Superior temporal gyrus (tissue), 1 donor: ENCODE measurements around the gene TAF3.

Experiments used
- DNase-seq: peaks from one replicate; pipeline ENCODE4 v3.0.0-alpha.2; 2016; ENCODE audit errors: extremely low spot score

The TAF3 gene

DNA sequence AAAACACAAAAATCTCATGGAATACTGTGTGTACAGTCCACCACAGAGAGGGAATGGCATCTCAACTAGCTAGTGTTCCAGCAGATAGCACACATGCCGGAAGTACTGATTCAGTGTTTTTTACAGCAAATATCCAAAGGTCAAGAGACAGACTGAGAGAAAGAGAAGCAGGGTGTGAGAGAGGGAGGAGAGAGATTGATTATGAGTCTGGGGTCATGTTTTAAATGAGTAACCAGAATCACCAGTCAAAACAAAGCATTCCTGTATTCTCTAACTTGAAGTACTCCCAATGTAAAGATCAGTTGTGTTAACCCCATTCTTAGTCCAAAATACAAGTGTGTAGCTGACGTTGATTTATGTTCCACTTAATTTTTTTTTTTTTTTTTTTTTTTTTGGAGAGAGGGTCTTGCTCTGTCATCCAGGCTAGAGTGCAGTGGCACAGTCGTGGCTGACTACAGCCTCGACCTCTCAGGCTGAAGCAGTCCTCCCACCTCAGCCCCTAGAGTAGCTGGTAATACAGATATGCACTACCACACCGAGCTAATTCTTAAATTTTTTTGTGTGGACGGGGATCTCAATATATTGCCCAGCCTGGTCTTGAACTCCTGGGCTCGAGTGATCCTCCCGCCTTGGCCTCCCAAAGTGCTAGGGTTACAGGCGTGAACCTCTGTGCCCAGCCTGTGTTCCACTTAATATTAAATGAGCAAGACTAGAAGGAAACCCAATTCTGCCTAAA, 114.2 kb downstream of the TAF3 start:
- DNase-seq = no peak

- no peak for DNase-seq
Observed at GRCh38 chr10:7933262-7933661, 115.0 kb downstream of the TAF3 start.

GRCh38 chr10:7933757-7934156, 115.5 kb downstream of the TAF3 start:
- DNase-seq = no peak

DNA sequence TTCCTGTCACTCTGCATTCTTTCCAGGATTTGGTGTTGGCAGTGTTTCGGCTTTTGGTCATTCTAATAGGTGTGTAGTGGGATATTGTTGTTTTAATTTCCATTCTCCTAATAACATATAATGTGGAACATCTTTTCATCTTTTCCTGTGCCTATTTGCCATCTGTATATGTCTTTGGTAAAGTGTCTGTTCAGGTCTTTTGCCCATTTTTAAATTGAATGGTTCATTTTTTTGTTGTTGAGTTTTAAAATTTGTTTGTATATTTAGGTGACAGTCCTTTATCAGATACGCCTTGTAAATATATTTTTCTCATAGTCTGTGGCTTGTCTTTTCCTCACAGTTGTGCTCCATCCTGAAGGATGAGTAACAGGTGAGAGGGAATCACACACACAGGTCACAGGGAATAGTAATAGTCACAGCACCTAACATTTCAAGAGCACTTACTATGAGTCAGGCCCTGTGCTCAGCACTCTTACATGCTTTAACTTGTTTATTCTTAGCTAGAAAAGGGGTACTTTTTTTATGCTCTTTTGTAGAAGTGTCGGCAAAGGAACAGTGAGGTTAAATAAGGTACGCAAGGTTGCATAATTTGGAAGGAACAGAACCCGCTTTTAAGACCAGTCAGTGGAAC, 119.1 kb downstream of the TAF3 start:
- DNase-seq = no peak

DNA sequence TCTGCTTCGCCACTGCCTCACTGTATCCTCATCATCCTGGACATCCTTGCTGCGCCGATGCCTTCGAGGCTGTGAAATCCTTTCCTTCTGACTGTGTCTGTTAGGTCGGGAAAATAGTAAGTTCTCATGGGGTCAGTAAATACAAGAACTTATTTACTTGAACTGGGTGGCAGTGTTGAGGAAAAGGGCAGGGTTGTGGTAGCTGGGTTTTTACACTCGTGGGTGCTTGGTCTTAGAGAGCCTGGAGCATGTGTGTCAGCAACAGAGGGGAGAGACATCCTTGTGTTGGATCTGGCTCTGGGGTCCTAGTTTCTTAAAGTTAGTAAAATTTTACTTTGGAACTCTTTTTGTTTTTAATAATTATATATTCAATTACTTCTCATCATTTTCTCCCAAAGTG, 123.3 kb downstream of the TAF3 start:
- DNase-seq = no peak

DNA sequence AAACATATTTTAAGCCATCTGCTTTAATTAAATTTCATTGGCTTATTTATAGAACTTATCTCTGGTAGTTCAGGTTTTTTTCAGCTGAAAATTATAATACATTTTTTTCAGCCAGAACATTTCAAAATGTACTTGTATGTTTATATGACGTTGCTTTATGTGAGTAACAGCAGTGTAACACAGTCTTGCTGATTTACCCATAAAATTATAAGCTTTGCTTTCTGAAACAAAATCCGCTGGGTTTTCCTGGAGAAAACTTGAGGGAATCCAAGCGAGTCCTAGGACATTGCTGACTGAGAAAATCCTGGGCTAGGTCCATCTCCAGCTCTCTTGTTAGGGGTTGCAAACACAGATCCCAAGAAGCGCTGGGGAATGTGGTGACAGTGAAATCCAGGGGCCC, 124.0 kb downstream of the TAF3 start:
- DNase-seq = no peak

DNA sequence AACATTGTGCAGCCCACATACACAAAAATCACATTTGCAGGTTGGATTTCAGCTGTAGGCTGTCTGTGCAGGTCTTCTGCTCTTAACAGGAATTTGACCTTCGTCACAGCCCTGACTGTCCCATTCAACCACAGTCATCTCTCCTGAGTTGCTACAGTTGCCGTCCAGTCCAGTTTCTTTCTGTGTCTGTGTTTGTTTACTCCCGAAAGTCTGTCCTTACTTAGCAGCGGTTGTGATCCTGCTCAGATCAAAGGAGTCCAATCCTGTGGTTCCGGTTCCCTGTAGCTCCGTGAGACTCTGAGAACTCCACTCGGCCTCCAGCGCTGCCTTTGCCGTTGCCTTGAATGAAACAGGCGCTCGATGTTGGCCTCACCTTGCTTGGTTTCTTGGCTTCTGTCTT, 124.6 kb downstream of the TAF3 start:
- DNase-seq = no peak

GRCh38 chr10:7944215-7944480, 125.8 kb downstream of the TAF3 start:
- no peak for DNase-seq

DNA sequence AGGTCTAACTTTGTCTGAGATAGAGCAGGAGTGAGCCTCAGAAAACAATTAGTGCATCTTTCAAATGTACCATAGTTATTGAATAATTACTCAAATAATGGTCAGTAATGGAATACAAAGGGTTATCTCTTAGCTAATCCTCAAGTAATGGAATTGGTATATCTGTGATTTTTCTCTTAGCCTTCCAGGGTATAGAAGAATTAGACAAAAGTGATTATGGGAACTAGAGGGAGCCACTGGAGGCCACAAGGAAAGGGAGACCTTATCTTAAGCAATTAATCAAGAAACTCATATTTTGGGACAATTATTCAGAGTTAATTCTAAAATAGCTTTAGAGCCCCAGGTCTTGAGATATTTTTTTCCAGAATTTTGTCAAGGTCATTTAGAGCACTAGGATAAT, 126.2 kb downstream of the TAF3 start:
- DNase-seq = no peak

DNA sequence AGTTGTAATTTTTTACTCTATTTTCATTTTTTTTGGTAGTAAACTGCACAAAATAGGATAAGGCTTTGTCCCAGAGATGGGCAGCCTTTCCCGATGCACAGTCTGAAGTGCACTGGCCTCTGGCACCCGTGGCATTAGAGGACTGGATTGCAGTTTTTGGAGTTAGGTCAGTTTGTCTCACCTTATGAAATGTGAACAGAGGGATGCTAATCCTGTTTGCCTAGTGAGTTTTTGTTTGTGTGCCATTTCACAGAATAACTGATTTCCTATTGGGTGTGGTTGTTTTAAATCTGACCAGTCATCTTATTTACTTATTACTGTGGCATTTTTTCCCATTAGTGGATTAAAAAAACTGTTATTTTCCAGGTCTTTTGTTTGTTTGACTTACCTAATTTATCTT, 126.7 kb downstream of the TAF3 start:
- DNase-seq = no peak

- no peak for DNase-seq
Observed at GRCh38 chr10:7945469-7946187, 127.3 kb downstream of the TAF3 start.

DNA sequence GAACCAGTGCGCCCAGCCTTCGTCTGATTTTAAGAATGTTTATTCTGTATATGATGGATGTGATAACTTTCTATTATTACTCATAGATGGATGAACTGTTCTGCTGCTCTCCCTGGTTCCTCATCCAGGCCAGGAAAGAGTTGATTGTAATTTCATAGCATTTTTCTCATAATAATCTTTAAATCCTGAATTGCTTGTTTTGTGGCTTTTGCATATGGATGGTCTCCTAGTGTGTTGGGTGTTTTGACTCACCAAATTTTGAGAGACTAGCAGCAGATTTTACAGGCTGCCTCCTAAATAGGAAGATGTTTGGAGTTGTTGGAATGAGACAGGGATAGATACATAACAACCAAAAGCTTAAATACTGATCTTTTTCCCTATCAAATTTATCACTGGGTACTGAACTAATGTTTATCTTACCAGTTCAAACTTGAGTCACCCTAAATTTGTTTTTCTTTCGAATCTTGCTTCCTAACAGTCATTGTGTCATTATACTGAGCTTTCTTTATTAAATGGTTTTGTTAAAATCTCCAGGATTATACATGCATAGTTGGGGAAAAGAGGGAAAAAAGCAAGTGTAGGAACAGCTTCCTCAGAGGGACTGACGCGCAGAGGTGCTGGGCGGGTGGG, 130.2 kb downstream of the TAF3 start:
- no peak for DNase-seq

- no peak for DNase-seq
Observed at GRCh38 chr10:7950981-7951847, 132.9 kb downstream of the TAF3 start.

DNA sequence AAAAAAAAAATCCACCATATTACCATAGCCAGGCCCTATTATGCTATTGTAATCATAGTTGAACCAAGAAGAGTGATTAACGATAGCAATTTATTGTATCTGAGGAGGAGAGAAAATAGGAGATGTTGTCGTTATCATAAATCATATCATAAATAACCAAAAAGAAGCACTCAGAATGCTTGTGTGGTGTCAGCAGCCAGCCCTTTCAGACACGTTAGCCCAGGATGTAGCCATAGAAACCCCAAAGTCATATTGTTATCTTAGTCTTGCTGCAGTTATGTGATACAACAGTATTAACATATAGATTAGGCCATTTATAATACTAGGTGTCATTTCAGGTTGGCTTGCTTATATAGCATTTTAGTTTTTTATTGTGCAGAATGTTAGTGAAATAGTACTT, 134.0 kb downstream of the TAF3 start:
- DNase-seq = no peak

- DNase-seq = no peak
Observed at GRCh38 chr10:7953447-7953846, 135.1 kb downstream of the TAF3 start.

- no peak for DNase-seq
Observed at GRCh38 chr10:7955446-7955845, 137.1 kb downstream of the TAF3 start.

DNA sequence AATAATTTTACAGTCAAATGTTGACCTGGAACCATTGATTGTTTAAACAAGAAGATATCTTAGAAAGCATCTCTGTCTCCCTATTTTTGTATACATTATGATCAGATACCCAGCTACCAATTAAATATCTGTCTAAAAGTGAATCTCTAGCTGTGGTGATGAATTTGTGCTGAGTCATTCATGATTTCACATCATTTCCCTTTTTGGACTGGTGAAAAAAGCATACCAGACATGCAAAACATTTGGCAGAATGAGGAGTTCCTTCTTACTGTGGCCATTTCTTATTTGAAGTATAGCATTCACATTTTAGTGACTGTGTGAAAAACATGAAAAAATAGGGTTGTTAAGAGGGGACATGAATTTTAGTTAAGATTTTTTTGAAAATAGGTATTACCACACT, 138.2 kb downstream of the TAF3 start:
- no peak for DNase-seq

- DNase-seq = no peak
Observed at GRCh38 chr10:7957591-7957990, 139.3 kb downstream of the TAF3 start.

DNA sequence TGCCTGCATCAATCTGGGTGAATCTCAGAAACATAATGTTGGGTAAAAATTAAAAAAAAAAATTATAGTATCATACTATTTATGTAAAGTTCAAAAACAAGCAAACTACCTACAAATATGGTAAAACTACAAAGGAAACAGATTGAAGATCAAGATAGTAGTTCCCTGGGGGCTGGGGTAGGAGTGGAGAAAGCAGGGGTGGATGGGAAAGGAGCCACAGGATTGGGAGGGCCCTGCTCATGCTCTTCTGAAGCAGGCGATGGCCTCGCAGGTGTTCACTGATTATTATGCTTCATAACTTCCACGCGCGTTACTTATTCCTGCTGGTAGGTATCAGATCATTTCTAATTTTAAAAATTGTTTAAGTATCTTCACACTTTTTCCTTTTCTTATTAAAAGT, 140.1 kb downstream of the TAF3 start:
- no peak for DNase-seq

DNA sequence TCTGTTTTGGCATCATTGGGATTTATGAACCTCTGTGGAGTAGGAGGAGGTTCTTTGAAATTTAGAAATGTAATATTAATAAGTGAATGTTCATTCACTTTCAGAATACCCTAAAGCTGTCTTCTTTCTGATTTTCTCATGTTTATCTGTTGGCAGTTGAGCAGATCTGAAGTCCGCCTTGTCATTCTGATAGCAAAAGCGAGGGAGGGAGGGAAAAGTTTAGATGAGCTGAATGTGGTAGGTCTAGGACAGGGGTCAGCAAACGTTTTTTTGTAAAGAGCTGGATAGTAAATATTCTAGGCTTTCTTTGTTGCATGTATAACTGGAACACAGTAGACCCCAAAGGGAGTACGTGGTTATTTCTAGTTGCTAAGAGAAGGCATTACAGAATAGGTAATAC, 141.8 kb downstream of the TAF3 start:
- DNase-seq = no peak

DNA sequence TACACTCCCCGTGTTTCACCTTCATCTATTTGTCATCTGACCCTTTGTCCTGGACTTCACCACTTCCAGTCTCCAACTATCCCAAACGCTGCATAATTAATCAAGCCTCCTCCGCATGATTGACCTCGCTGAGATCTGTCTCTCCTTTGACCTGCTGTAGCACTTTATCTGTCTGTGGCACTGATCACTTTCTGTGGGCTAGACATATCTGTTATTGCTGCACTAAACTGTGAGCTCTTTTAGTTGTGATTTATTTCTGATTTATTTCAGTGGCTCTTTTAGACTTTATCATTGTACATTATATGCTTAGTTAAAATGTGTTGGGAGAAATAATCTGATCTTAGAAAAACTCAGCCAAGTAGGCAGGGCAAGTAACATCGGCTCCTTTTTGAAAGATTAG, 144.3 kb downstream of the TAF3 start:
- DNase-seq = no peak

- no peak for DNase-seq
Observed at GRCh38 chr10:7965457-7965856, 147.2 kb downstream of the TAF3 start.
